ENCODE results near the gene TCEANC2.

The TCEANC2 gene

GRCh38 chr1:54135436-54136120 is 82.2 kb downstream of the TCEANC2 start:
- no peak for DNase-seq (ENCODE audit: low read depth in 2 of 2)

DNA sequence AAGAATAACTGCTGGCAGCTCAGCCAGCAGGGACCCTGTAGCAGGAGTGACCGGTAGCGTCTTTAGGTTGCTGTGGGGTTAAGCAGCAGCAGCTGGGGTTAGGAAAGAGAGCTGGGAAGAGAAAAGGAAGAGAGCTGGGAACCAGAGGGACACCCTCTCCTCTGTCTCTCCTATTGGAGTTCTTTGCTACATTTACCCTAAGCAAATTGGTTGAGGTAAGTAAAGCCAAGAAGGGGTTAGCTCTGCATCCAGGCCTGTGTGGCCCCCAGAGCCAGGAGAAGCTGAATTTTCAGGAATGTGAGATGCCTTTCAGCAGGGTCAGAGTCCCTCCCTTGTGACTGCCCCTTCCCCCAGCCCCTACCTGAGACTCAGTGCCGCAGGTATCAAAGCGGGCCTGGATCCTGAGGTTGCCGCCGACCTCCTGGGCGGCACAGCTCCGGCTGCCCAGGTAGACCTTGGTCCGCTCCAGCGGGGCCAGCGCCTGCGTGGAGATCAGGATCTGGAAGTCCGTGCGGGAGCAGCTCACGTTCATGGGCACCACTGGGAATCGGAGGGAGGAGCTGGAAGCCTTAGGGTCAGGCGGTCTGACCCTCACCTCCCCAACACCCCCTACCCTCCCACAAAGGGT is 83.0 kb downstream of the TCEANC2 start:
- DNase-seq (ENCODE audit: low read depth in 2 of 2), result no peak

GRCh38 chr1:54136963-54137533 is 83.6 kb downstream of the TCEANC2 start:
- DNase-seq (ENCODE audit: low read depth in 2 of 2), result no peak

DNA sequence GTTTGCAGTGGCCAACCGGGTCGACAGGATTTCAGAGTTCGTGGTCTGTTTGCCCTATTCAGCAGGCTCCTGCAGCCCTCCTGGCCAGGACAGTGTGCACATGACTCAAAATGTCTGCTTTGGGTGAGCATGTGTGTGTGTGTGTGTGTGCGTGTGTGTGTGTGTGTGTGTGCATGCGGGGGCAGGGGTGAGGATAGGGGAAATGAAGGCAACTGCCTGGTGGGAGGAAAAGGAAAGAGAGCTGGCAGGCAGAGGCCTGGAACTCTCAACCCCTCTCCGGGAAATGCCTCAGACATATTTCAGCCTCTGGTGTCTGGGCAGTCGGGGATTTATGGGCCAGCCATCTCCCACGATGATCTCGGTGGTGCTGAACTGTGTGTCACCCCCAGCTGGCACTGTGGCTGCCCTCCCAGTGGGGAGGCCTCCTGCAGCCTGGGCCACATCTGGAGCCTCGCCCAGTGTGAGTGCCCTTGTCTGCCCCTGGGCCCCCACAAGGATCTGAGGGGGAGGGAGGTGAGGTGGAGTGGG is 84.2 kb downstream of the TCEANC2 start:
- no peak for DNase-seq (ENCODE audit: low read depth in 2 of 2)

DNA sequence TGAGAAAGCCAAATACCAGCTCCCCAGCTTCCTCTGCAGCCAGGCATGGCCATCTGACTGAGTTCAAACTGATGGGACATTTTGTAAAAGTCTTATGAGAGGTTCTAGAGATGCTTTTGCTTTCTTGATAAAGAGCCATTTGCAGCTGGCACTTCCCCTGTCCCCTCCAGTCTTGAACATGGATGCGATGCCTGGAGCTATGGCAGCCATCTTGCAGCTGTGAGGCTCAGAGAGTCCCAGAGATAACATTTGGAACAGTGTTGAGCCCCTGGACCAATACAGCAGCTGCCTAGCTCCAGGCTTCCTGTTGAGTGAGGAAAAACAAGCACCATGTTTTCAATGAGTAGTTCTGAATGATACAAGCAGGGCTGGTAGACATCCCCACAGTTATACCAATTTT is 85.6 kb downstream of the TCEANC2 start:
- DNase-seq (ENCODE audit: low read depth in 2 of 2), result no peak

DNA sequence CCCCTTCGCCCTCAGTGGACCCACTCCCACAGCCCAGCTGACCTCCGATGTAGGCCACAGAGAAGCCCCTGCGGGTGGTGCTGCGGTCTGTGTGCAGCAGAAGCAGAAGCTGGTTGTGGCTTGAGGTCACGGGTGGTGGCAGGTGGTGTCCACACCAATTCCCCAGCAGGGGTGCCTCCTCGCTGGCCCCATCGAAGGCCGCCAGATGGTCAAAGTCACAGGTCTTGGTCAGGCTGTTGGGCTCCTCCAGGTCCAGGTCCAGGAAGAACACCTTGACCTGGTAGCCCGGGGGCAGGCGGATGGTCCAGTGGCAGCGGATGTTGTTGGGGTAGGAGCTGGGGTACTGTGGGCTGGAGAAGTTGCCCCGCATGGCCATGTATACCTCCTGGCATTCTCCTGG is 86.3 kb downstream of the TCEANC2 start:
- DNase-seq (ENCODE audit: low read depth in 2 of 2), result no peak

DNA sequence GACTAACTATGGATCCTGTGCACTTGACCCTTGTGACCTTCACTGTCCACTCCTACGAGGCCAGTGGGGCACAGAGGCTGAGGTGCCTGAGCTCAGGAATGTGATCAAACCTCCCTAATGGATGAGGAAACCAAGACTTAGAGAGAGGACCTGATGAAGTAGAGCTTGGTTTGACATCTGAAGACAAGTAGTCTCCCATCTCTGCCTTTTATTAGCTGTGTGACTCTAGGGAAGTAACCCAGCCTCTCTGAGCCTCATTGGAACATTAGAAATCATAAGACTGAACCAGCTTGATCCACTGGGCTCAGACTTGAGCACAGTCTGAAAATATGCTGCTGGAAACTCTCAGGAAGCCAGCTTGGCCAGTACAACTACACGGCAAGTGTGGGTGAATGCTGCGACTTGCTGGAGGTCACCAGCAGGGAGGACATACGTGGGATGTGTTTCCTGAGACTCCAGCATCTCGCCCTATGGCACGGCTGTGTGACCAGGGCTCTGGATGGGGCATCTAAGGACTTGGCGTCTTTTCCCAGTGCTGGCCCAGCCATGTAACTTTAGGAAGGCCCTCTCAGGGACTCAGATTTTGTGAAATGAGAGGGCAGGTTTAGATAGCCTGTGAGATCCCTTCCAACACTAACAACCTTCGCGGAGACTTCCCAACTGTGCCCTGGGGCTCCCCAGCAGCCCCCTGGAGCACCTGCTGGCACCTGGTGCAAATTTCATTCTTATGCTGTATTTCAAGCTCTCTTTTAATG is 88.9 kb downstream of the TCEANC2 start:
- DNase-seq (ENCODE audit: low read depth in 2 of 2), result no peak

DNA sequence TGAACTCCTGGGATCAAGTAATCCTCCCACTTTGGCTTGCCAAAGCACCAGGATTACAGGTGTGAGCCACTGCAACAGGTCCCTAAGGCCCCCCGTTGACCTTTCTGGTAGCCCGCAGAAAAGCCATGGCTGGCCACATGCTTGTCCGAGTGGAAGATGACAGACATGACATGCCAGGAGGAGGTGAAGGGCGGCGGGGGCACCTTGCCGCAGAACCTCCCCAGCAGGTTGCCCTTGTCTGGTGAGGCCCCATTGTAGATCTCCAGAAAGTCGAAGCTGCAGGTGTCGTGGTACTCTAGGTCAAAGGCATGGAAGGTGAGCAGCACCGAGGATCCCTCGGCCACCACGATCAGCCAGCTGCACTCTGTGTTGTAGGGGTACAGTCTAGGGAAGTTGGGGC is 91.0 kb downstream of the TCEANC2 start:
- no peak for DNase-seq (ENCODE audit: low read depth in 2 of 2)

DNA sequence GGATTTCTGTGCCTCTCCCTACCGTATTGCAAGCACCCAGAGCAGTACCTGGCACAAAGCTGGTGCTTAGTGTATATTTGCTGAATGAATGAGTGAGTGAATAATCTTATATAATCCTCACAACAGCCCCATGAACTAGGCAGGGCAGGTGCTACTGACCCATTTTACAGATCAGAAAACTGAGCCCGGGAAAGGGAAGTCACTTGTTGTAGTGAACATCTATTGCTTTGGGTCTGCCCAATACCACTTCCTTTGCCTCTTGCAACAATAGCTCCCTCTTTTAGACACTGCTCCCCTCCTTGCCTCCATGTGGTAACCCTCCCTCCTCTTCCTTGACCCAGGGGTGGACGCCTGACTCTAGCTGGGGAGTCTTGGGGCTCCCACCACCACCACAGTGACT is 96.3 kb downstream of the TCEANC2 start:
- DNase-seq (ENCODE audit: low read depth in 2 of 2), result no peak

- DNase-seq (ENCODE audit: low read depth in 2 of 2), result no peak
These were observed 97.6 kb downstream of the TCEANC2 start for GRCh38 chr1:54151013-54151412.

DNA sequence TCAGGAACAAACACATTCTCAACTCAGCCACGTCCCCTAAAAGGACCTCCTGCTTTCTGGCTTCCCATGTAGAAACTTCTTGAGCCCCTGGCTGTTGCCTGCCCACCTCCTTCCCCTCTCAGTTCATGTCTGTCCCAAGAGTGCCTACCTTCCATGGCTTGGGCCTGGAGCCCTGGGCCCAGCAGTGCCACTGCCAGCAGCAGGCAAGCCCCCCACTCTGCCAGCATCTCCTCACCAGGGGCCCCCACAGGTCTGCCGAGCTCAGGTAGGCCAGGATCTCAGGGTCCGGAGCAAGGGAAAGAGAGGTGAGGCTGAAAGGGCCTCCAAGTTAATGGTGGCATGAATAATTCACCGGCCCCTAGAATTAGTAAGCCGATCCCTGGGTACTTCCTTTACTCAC is 99.3 kb downstream of the TCEANC2 start, which contains the start of gene CDCP2:
CDCP2 (minus strand) TSS at position 305 of the 400 bp plus-strand sequence; CDS start at position 227, 78 bp downstream.
- DNase-seq (ENCODE audit: low read depth in 2 of 2), result no peak

DNA sequence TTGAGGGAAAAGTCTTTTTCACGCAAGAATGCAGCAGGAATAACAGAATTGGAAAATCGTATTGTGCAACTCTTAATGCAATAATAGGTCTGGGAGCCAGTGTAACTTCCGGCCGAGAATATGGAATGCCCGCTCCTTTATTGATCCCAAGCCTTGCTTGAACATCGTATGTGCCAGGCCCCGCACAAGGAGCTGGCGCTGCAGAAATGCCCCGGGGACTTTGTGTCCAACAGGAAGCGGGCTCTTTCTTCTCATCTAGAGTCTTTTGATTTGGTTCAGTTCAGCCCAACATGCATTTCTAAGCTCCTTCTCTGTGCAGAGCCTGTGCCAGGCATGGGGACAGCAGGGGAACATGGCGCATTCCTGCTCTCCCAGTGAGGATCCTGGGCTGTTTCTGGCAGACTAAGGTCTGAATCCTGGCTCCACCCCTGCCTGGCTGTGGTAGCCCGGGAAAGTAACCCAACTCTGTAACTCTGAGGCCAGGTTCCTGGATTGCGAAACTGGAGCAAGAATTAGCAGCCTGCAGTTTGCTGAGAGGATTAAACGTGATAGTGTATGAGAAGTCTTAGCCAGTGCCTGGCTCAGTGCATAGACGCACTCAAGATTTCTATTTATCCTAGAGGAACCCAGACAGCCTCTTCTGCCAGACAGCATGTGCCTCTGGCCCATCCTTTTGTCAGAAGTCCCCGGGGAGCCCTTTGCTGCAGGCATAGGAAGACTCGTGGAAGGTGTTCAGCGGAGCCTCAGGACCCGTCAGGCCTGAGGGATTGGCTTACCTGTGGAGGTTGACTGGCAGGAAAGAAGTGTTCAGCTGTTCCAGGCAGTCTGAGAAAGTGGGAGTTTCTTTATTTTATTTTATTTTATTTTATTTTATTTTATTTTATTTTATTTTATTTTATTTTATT is 100.4 kb downstream of the TCEANC2 start:
- DNase-seq (ENCODE audit: low read depth in 2 of 2), result no peak

Data from stimulated activated CD8-positive, alpha-beta memory T cell treated with anti-CD3 and anti-CD28 coated beads, Interleukin-7, amount 100 ng/mL, for 1 hour (primary cell).